ENCODE results near the gene ZSWIM1.
"Not testable (repeated sequence)": the region's sequence is repeated elsewhere in the genome, so short reads cannot be mapped to it uniquely, and the experiment has no call there.

The ZSWIM1 gene

DNA sequence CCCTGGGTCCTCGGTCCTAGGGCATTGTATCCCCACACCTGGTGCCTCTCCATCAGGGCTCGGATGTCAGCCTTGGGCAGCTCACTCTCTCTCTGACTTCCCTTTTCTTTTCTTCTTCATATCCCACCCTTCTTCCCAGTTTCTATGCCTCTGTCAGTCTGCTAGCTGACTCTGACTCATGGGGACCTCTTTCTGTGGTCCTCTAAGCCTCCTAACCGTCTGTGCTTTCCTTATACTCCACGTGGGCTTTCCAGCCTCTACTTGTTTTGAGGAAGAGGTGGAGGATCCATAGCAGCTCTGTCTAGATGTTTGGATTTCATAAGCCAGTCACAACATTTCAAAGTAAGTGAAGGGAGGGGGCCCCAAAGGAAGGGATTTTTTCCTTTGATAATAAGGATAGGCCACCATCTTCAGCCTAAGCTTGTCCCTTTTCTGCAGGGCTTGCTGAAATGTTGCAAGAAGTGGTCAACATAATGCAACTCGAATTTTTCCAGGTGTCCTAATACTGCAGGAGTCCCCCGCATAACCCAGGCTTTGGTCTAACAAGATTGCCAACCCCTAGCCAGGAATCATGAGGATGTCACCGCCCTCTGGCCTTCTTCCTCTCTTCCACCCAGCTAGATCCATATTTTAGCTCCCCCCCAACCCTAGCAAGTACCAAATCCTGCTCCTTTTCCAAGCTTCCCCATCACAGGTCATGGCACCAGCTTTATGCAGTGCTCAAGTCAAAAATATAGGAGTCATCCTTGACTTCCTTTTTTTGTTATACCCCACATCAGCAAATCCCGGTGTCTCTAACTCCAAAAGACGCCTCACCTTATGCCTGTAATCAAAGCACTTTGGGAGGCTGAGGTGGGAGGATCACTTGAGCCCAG, 39.7 kb downstream of the ZSWIM1 start:
- Histone ChIP-seq H3K4me3 (ENCODE audit: extremely low read depth, insufficient read depth, low read length, poor library complexity, severe bottlenecking) (no peak overlapping the region), H3K4me1 (ENCODE audit: control insufficient read depth, insufficient read depth, low read length, poor library complexity, severe bottlenecking) (peaks cover 5% of the 10 kb centered on the region), H3K27ac (ENCODE audit: low read depth, low read length, severe bottlenecking) (no peak overlapping the region), H3K9me3 (ENCODE audit: control insufficient read depth, low read length) (no peaks in the 10 kb centered on the region), H3K36me3 (ENCODE audit: control insufficient read depth, insufficient read depth, low read length) (no peaks in the 10 kb centered on the region)
- WGBS, 2 experiments (ENCODE audit: insufficient coverage in 2 of 2): 86 to 93% methylated on average over 5 to 7 of the region's 9 CpGs

DNA sequence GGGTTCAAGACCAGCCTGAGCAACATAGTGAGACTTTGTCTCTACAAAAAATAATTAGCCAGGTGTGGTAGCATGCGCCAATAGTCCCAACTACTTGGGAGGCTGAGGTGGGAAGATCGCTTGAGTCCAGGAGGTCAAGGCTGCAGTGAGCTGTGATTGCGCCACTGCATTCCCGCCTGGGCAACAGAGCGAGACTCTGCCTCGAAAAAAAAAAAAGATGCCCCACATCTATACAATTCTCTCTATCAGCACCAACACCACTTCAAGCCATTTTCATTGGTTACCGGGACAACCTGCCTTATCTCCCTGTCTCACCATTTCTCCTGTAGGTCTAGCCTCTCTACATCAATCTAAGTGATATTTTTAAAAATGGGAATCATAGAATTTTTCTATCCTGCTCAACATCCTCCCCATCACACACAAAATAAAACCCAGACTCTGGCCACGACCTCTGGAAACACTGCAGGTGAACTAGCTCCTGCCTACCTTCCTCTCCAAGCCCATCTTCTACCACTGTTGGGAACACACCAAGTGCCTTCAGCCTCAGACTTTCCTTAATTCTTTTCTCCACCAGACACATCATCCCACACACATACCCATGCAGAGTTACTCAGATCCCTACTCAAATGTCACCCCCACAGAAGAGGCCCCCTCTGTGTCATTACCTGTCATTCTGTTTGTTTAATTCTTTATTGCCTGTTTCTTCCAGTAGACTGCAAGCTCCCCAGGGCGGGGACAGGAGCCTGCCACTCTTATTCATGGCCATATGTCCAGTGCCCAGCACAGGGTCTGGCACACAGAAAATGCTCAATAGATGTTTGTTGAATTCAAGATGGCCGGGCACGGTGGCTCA, 40.5 kb downstream of the ZSWIM1 start:
- H3K4me1 ChIP-seq (ENCODE audit: control insufficient read depth, insufficient read depth, low read length, poor library complexity, severe bottlenecking): peaks cover 8% of the 10 kb centered on the region
- H3K4me3 ChIP-seq (ENCODE audit: extremely low read depth, insufficient read depth, low read length, poor library complexity, severe bottlenecking): no peak overlapping the region
- H3K9me3 ChIP-seq (ENCODE audit: control insufficient read depth, low read length): no peaks in the 10 kb centered on the region
- WGBS, 2 experiments (ENCODE audit: insufficient coverage in 2 of 2): 81 to 90% methylated on average over 9 to 10 of the region's 11 CpGs
- no peak overlapping the region for H3K27ac ChIP-seq (ENCODE audit: low read depth, low read length, severe bottlenecking)
- H3K36me3 ChIP-seq (ENCODE audit: control insufficient read depth, insufficient read depth, low read length): no peaks in the 10 kb centered on the region

DNA sequence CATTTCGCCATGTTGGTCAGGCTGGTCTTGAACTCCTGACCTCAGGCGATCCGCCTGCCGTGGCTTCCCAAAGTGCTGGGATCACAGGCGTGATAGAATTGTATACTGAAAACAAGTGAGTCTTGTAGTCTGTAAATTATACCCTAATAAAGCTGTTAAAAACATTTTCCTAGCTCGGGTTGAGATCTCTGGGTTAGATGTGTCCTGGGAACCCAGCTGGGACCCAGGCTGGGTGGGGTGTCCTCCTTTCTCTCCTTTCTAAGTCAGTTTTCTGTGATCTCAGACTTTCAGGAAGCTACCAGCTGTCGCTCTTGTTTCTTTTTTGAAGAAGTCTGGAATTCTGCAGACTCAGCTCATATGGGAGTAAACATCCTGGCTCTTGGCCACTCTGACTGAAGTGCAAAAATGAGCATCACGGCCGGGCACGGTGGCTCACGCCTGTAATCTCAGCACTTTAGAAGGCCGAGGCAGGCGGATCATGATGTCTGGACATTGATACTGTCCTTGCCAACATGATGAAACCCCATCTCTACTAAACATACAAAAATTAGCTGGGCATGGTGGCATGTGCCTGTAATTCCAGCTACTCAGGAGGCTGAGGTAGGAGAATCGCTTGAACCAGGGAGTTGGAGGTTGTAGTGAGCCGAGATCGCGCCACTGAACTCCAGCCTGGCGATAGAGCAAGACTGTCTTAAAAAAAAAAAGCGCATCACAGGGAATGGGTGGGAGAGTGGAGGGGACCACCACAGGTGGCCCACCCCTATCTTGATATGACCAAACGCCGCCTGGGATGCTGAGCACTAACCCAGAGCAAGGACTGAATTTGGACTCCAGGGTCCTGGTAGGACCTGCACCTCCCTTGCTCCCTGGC, 43.6 kb downstream of the ZSWIM1 start:
- peaks cover 7% of the 10 kb centered on the region for H3K4me1 ChIP-seq (ENCODE audit: control insufficient read depth, insufficient read depth, low read length, poor library complexity, severe bottlenecking)
- H3K36me3 ChIP-seq (ENCODE audit: control insufficient read depth, insufficient read depth, low read length): no peaks in the 10 kb centered on the region
- H3K4me3 ChIP-seq (ENCODE audit: extremely low read depth, insufficient read depth, low read length, poor library complexity, severe bottlenecking): no peak overlapping the region
- peak overlapping the region; percentile 42 for H3K27ac ChIP-seq (ENCODE audit: low read depth, low read length, severe bottlenecking)
- 91 to 96% methylated on average over 16 to 17 of the region's 21 CpGs for WGBS, 2 experiments (ENCODE audit: insufficient coverage in 2 of 2)
- no peaks in the 10 kb centered on the region for H3K9me3 ChIP-seq (ENCODE audit: control insufficient read depth, low read length)

GRCh38 chr20:45925821-45926506, 44.9 kb downstream of the ZSWIM1 start:
- Histone ChIP-seq H3K4me3 (ENCODE audit: extremely low read depth, insufficient read depth, low read length, poor library complexity, severe bottlenecking) (no peak overlapping the region), H3K36me3 (ENCODE audit: control insufficient read depth, insufficient read depth, low read length) (no peaks in the 10 kb centered on the region), H3K9me3 (ENCODE audit: control insufficient read depth, low read length) (no peaks in the 10 kb centered on the region), H3K27ac (ENCODE audit: low read depth, low read length, severe bottlenecking) (no peak overlapping the region), H3K4me1 (ENCODE audit: control insufficient read depth, insufficient read depth, low read length, poor library complexity, severe bottlenecking) (peaks cover 4% of the 10 kb centered on the region)
- 73 to 78% methylated on average over 6 of the region's 9 CpGs for WGBS, 2 experiments (ENCODE audit: insufficient coverage in 2 of 2)

- 93 to 100% methylated on average over 2 of the region's 2 CpGs for WGBS, 2 experiments (ENCODE audit: insufficient coverage in 2 of 2)
- no peak overlapping the region for H3K27ac ChIP-seq (ENCODE audit: low read depth, low read length, severe bottlenecking)
These were observed 45.7 kb downstream of the ZSWIM1 start for GRCh38 chr20:45926731-45927070.

DNA sequence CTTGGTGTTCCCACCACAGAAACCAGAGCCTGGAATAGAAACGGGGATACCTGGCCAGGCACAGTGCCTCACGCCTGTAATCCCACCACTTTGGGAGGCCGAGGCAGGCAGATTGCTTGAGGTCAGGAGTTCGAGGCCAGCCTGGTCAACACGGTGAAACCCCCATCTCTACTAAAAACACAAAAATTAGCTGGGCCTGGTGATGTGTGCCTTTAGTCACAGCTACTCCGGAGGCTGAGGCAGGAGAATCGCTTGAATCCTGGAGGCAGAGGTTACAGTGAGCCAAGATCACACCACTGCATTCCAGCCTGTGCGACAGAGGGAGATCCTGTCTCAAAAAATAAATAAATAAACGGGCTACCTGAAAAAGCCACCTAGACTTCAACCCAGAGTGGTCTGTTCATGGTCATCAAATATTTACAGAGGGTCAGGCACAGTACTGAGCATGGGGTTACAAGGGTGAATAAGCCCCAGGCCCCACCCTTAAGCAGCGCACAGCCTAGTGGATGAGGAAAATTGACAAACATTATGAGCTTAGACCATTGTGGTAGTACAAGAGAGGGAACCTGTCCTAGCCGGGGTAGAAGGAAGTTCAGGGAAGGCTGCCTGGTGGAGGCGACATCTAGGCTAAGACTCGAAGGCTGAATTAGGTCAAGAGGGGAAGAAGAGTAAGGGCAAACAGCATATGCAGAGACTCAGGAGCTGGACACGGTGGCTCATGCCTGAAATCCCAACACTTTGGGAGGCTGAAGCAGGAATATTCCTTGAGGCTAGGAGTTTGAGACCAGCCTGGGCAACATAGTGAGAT, 46.2 kb downstream of the ZSWIM1 start:
- Histone ChIP-seq H3K4me3 (ENCODE audit: extremely low read depth, insufficient read depth, low read length, poor library complexity, severe bottlenecking) (no peak overlapping the region), H3K27ac (ENCODE audit: low read depth, low read length, severe bottlenecking) (no peak overlapping the region), H3K36me3 (ENCODE audit: control insufficient read depth, insufficient read depth, low read length) (peaks cover 3% of the 10 kb centered on the region), H3K9me3 (ENCODE audit: control insufficient read depth, low read length) (no peaks in the 10 kb centered on the region), H3K4me1 (ENCODE audit: control insufficient read depth, insufficient read depth, low read length, poor library complexity, severe bottlenecking) (peaks cover 4% of the 10 kb centered on the region)
- WGBS, 2 experiments (ENCODE audit: insufficient coverage in 2 of 2): 91 to 93% methylated on average over 10 to 13 of the region's 14 CpGs

More at GRCh38 chr20:45926731-45927070, 45.7 kb downstream of the ZSWIM1 start:
- H3K4me1 ChIP-seq (ENCODE audit: control insufficient read depth, insufficient read depth, low read length, poor library complexity, severe bottlenecking): peaks cover 4% of the 10 kb centered on the region
- no peak overlapping the region for H3K4me3 ChIP-seq (ENCODE audit: extremely low read depth, insufficient read depth, low read length, poor library complexity, severe bottlenecking)
- no peaks in the 10 kb centered on the region for H3K36me3 ChIP-seq (ENCODE audit: control insufficient read depth, insufficient read depth, low read length)
- no peaks in the 10 kb centered on the region for H3K9me3 ChIP-seq (ENCODE audit: control insufficient read depth, low read length)

DNA sequence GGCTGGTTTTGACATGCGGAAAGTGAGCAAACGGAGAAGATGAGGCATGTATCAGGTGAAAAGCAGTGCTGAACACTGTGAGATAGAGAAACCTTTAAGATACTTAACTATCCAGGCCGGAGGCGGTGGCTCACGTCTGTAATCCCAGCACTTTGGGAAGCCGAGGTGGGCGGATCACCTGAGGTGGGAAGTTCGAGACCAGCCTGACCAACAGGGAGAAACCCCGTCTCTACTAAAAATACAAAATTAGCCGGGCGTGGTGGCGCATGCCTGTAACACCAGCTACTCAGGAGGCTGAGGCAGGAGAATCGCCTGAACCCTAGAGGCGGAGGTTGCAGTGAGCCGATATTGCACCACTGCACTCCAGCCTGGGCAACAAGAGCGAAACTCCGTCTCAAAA, 50.7 kb downstream of the ZSWIM1 start:
- 96 to 97% methylated on average over 12 to 13 of the region's 17 CpGs for WGBS, 2 experiments (ENCODE audit: insufficient coverage in 2 of 2)
- H3K4me1 ChIP-seq (ENCODE audit: control insufficient read depth, insufficient read depth, low read length, poor library complexity, severe bottlenecking); H3K9me3 ChIP-seq (ENCODE audit: control insufficient read depth, low read length); H3K27ac ChIP-seq (ENCODE audit: low read depth, low read length, severe bottlenecking); H3K4me3 ChIP-seq (ENCODE audit: extremely low read depth, insufficient read depth, low read length, poor library complexity, severe bottlenecking): not testable (repeated sequence)
- peaks cover 12% of the 10 kb centered on the region for H3K36me3 ChIP-seq (ENCODE audit: control insufficient read depth, insufficient read depth, low read length)

DNA sequence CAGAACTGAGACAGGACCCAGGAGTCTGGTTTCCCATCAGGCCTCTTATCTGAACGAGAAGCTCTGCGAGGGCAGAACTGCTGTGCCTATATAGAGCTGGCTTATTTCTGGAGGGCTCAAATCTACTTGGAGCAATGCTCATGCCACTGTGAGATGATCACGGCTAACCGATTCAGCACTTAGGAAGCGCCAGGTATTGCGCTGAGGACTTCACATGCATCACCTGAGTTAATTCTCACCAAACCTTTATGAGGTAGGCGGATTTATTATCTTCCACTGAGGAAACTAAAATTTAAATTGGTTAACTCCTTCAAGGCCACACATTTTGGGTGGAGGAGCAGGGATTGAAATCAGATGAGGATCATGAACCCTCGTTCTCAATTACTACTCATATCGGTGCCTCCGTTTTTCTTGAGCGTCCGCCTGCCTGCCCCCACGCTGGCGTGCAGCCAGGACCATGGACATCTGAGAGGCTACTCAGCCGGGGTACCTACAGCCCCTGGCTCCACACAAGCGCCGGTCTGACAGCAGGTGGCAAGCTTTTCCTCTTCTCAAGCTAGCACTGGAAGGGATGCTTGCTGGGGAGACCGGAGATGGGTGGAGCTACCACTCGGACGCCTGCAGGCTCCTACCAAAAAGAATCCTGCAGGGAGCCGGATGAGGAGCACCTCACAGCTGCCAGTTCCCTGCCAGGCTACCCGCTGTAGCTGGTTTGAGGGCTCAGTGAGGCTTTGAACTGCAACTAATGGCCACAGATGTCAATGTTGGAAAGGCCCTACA, 52.4 kb downstream of the ZSWIM1 start:
- Histone ChIP-seq H3K36me3 (ENCODE audit: control insufficient read depth, insufficient read depth, low read length) (peaks cover 29% of the 10 kb centered on the region), H3K4me1 (ENCODE audit: control insufficient read depth, insufficient read depth, low read length, poor library complexity, severe bottlenecking) (peaks cover 12% of the 10 kb centered on the region)
- 23 to 27% methylated on average over 15 to 18 of the region's 22 CpGs for WGBS, 2 experiments (ENCODE audit: insufficient coverage in 2 of 2)

DNA sequence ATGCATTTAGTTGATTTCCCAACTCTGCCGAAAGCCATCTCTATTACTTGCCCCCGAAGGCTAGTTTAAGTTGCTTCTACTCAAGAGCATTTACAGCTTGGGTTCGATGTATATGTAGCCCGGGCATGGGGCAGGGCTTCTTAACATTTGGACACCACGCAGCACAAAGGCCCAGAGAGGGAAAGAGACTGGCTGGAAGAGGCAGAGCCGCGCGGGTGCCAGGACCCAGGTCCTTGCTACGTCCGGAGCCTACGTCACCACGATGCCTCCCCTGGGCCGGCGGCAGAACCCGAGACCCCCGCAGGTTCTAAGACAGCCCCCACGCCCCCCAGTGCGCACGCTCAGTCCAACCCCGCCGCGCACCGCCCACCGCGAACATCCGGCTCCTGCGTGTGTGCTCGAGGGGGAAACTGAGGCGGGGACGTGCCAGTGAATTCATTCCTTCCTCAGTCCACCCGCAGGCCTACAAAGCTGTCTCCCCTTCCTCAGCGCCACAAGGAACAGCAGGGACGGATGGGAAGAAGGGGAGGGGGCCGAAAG, 53.1 kb downstream of the ZSWIM1 start:
- Histone ChIP-seq H3K9me3 (ENCODE audit: control insufficient read depth, low read length) (no peaks in the 10 kb centered on the region), H3K4me3 (ENCODE audit: extremely low read depth, insufficient read depth, low read length, poor library complexity, severe bottlenecking) (peak overlapping the region; percentile 78), H3K4me1 (ENCODE audit: control insufficient read depth, insufficient read depth, low read length, poor library complexity, severe bottlenecking) (peaks cover 15% of the 10 kb centered on the region), H3K27ac (ENCODE audit: low read depth, low read length, severe bottlenecking) (peak overlapping the region; percentile 100), H3K36me3 (ENCODE audit: control insufficient read depth, insufficient read depth, low read length) (peaks cover 36% of the 10 kb centered on the region)
- WGBS, 2 experiments (ENCODE audit: insufficient coverage in 2 of 2): 0 to 1% methylated on average over 14 to 24 of the region's 34 CpGs

More for the DNA sequence above, 52.4 kb downstream of the ZSWIM1 start:
- H3K9me3 ChIP-seq (ENCODE audit: control insufficient read depth, low read length): no peaks in the 10 kb centered on the region
- H3K4me3 ChIP-seq (ENCODE audit: extremely low read depth, insufficient read depth, low read length, poor library complexity, severe bottlenecking): peak overlapping the region; percentile 78
- peak overlapping the region; percentile 100 for H3K27ac ChIP-seq (ENCODE audit: low read depth, low read length, severe bottlenecking)

All from mesodermal cell (in vitro differentiated cells).